Fibroblast of peridontal ligament (primary cell): ENCODE results near the gene YPEL2.
"Not testable (repeated sequence)": the region's sequence is repeated elsewhere in the genome, so short reads cannot be mapped to it uniquely, and the experiment has no call there.

Source experiments
- DNase-seq: peaks from one replicate; pipeline ENCODE4 v3.0.0-alpha.2; 2010; ENCODE audit errors: extremely low read depth

The YPEL2 gene

DNA sequence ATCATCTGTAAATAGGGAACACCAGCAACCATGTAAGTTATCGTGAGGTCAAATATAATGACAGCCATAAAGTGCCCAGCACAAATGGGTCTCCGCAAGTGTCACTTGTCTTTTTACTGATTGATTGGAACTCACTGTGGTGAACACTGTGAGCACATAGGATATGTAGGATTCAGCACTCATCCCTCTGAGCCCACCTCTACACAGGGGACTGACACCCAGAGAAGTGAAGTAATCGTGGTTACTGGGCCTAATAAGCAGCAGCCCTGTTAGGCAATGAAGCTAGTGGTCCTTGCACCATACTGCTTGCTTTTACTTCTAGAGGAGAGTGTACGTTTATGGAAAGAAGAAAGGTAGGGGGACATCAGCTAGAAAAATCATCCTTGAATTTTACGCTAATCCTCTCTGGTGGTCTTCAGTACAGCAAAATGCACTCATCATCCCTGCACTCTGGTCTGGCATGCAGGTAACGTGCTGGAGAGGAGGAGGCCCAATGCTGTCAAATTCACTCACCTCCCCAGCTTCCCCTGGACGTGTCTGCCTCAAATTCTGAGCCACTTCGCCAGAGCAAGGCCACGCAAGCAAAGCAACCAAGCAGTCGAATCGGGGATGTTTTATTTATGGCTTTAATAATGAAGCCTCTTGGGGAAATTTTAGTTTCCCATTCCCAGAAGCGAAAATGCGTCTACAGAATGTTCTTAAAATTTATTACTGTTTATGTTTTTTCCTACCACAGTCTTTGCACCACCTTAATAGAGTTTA lies 74.7 kb downstream of the YPEL2 start:
- no peak for DNase-seq

DNA sequence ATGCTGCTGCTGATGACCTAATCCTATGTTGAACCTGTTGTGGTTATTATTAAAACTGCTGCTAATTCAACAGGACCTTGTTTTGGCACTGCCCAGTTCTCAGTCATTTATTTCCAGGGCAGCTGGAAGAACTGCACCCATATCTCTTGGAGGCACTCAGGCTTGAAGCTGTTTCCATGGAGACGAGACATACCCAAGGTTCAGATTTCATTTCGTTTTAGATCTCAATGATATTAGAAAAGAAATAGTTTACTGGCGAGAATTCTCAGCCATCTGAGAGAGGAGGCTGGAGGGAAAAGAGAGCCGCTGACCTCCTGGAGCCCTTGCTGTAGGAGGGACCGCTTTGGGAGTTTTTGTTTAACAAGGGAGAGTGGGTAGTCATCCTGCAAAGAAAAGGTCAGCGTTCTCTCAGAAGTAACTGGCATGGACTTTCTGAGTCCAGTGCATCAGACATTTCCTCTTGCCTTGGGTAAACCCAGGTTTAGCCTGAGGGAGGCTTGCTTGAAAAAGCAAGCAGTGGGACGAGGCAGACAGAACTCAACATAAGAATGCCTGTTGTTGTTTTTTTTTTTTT lies 75.4 kb downstream of the YPEL2 start:
- peak; percentile 77 for DNase-seq

GRCh38 chr17:59409336-59410048 lies 78.0 kb downstream of the YPEL2 start:
- DNase-seq: no peak

- no peak for DNase-seq
Observed at GRCh38 chr17:59410049-59410437, 78.6 kb downstream of the YPEL2 start.

DNA sequence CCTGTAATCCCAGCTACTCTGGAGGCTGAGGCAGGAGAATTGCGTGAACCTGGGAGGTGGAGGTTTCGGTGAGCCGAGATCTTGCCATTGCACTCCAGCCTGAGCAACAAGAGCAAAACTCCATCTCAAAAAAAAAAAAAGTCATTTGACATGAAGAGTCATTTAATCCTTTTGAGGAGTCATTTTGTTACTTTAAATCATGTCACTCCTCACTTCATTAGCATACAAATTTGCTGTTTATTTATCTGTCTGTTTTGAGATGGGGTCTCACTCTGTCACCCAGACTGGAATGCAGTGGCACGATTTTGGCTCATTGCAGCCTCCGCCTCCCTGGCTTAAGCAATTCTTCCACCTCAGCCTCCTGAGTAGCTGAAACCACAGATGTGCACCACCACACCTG lies 81.0 kb downstream of the YPEL2 start:
- DNase-seq: not testable (repeated sequence)

GRCh38 chr17:59413014-59413766 lies 81.7 kb downstream of the YPEL2 start:
- no peak for DNase-seq

GRCh38 chr17:59415397-59415796 lies 83.9 kb downstream of the YPEL2 start:
- no peak for DNase-seq

DNA sequence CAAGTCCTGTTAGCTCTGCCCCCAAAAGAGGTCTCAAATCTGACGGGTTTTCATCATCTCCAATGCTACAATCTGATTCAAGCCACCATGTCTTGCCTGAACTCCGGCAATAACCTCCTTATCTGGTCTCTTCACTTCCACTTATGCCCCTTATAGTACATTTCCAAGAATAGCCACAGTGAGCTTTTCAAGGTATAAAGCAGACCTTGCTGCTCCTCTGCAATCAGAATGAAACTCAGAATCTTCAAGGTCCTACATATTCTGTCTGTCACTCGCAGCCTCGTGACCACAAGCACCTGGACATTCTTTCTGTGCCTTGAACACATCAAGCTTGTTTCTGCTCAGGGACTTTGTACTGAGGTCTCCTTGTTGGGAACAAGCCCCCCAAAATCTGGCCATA lies 84.7 kb downstream of the YPEL2 start:
- DNase-seq: no peak

- no peak for DNase-seq
Observed at GRCh38 chr17:59417452-59417851, 86.0 kb downstream of the YPEL2 start.

DNA sequence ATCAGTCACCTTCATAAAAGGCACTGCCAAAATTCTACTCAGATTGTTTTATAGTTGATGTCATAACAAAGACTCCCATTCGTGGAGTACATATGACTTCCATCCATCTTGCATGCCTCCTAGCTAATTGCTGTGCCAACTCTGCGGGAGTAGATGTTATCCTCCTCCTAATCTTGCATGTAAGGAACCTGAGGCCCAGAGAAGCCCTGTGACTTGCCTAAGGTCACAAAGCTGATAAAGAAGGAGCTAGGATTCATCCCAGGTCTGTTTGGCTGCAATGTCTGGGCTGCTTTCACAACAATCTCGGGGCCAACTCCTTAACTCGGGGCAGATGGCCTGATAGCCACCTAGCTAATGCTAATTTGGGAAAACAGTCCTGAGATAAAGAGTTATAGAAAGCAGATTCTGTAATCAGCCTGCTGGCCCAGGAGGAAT lies 87.3 kb downstream of the YPEL2 start:
- no peak for DNase-seq

DNA sequence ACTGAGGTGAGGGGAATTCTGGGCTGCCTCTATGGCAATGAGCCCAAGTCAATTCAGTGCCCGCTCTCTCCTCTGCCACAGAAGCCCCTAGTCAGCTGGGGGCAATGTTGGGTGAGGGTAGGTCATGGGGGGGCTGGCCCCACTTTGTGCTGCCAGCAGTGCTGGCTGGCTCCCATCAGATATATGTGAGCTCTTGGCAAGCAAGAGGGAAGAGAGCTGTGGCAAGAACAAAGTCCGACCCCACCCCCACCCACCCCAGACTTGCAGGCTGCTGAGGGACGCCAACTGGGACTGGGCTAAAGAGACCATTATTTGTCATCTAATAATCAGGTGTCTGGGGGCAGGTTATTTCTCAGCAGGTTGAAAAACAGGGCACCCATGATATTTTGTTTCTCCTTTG lies 89.4 kb downstream of the YPEL2 start:
- no peak for DNase-seq

- DNase-seq: no peak
Observed at GRCh38 chr17:59421722-59422121, 90.3 kb downstream of the YPEL2 start.

DNA sequence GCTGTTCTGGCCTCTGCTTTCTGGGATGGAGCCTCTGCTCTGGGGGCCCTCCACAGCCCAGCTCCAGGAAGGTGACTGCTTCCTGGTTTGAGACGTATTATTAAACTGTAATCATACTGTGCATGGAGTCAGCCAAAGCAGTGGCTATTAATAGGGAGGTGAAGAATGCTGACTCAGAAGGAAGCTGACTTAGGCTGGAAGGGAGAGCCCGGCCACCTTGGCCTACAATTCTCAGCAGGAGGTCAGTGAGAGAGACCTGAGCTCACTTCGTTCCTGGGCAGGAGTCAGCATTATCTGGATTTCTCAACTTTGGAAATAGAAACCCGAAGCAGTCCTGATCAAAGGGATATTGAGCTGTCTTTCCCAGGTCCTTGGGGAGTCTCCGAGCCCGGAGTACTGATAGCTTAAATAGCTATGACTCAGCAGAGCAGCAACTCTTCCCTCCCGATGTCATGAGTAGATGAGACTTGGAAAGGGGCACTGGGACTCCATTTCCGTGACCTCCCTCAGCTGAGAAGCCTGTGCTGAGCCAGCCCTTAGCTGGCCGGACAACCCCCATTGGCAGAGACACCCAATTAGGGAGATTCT lies 91.8 kb downstream of the YPEL2 start:
- DNase-seq: peak; percentile 79

- no peak for DNase-seq
Observed at GRCh38 chr17:59423903-59424302, 92.4 kb downstream of the YPEL2 start.

DNA sequence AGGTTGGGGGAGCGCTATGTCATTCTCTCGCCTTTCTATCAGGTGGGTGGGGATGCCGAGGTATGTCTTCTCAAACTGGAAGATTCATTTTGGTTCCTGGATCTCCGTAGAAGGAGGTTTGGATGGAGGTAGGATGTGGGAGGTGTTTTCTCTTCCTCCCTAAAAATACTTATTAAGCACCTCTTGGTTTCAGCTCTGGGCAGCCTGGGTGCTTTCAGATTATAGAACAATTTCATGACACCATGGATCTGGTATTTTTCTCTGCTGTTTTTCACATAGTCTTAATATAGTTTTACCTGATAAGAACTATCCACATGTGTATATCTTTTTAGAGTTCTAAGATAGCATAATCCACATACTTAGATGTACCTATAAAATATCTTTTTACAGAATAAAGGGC lies 92.9 kb downstream of the YPEL2 start:
- no peak for DNase-seq

DNA sequence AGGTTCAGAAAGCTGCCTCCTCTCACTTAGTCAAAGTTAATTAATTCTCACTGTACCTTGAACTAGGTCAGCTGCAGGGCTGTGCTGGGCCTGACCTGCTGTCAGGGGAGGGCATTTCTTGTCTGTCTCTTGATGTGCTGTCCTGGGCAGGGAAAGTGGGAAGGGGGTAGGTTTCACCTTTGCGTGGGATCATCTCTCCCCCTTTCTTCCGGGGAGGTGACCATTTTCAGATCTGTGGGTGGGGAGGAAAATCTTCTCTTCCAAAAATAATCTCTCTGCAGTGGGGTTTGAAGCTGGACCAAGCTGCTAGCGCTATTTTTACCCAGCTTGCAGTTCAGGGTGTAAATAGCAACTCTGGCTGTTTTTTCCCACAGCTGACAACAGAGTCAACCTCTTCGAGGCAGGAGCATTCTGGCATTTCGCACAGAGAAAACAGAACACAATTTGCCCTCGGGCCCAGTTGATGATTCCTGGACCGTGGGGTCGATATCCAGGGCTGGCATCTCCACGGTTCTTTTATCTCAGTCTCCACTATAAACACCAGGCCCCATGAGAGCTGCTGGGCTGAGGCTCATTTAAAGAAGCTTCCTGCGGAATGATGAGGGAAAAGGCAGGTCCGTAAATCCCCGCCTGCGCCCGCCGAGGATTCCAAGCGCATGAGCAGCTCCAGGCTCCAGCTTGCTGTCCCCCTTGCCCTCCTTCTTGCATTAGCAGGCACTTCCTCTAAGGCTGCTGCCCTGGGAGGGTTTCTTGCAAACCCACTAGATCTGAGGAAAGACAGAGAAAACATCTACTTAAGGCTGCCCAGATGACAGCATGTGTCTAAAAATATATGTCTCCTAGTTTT lies 93.9 kb downstream of the YPEL2 start:
- DNase-seq: peak; percentile 64

DNA sequence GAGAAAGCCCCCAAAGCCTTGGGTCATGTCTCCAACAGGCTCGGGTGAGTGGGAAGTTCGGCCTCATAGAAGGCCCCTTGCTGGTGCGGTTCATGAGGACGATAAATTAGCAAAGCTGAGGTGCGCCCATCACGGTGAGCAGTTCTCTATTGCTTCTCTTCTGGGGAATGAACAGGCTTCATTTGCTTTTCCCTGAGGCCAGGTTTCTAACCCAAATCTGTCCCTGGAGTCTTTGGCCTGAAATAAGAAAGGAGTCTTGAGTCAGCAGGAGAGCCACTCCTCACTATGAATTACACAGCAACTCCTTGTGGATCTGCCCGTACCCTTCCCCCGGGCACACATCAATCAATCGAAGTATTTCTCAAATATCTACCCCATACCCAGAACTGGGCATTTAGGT lies 94.6 kb downstream of the YPEL2 start:
- DNase-seq: no peak

DNA sequence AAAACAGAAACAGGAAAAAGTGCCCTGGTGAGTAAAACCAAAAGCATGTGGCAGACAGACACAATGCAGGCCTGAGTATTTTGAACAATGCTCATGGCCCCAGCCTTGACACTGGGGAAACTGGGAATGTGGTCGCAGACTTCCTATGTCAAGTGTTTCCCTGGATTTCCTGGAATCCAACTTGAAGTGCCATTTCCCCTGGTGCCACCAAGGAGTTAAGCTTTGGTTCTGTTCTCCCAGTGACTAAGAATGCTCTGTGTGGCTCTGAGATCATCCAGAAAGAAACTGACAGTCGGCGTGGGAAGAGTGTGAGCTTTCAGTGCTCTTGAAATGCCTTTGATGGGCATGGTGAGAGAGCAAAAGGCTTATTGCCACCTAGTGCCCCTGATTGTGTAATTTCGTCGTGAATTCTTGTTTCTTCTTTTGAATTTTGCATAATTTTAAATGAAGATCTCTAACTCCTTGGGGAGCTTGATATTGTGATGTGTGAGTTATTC lies 96.0 kb downstream of the YPEL2 start:
- DNase-seq: peak; percentile 52

- peak; percentile 50 for DNase-seq
Observed at GRCh38 chr17:59427996-59428395, 96.5 kb downstream of the YPEL2 start.

- DNase-seq: peak; percentile 70
Observed at GRCh38 chr17:59428916-59429485, 97.5 kb downstream of the YPEL2 start.
